HT-29 (cell line): ENCODE measurements around the gene RIC3. TPM values are rescaled to one million over a fixed set of nuclear protein-coding genes. Genes with fewer than 3 reads are reported as not detected.
A peak's percentile ranks its signal among the peaks of the same experiment; 100 is the strongest.

Experiments used
- DNase-seq: peaks from one replicate; pipeline ENCODE4 v3.0.0-alpha.2; 2015; ENCODE audit warnings: low spot score
- total RNA-seq: library from RNA; depleted of rRNA; stranded (reverse); fragments of >200 nt; shearing (Covaris generic); gene quantifications from 2 replicates; pipeline ENCODE4 v1.2.3, GENCODE V29; 2014

The RIC3 gene
- total RNA-seq, 1 experiment from 2014 or later = not detected

- DNase-seq = peak; percentile 14
Measured at GRCh38 chr11:8068605-8069221, 100.1 kb downstream of the RIC3 start.

- DNase-seq = no peak
Measured at GRCh38 chr11:8067929-8068575, 100.8 kb downstream of the RIC3 start.

DNA sequence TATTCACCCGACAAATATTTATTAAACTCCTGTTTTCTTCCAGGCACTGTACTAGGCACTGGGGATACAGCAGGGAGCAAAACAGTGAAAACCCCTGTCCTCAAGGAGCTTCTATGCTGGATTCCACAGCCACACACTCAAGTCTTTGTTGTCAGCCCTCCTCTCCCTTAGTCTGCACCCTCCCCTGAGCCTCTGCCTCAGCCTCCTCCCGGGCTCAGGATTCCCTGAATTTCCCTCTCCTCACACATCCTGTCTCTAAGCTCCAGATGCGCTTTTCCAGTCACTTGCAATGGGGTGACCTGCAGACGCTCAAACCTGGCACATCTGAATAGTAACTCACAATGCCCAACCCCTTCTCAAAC, 101.3 kb downstream of the RIC3 start:
- no peak for DNase-seq

GRCh38 chr11:8066911-8067455, 101.8 kb downstream of the RIC3 start:
- DNase-seq = no peak

DNA sequence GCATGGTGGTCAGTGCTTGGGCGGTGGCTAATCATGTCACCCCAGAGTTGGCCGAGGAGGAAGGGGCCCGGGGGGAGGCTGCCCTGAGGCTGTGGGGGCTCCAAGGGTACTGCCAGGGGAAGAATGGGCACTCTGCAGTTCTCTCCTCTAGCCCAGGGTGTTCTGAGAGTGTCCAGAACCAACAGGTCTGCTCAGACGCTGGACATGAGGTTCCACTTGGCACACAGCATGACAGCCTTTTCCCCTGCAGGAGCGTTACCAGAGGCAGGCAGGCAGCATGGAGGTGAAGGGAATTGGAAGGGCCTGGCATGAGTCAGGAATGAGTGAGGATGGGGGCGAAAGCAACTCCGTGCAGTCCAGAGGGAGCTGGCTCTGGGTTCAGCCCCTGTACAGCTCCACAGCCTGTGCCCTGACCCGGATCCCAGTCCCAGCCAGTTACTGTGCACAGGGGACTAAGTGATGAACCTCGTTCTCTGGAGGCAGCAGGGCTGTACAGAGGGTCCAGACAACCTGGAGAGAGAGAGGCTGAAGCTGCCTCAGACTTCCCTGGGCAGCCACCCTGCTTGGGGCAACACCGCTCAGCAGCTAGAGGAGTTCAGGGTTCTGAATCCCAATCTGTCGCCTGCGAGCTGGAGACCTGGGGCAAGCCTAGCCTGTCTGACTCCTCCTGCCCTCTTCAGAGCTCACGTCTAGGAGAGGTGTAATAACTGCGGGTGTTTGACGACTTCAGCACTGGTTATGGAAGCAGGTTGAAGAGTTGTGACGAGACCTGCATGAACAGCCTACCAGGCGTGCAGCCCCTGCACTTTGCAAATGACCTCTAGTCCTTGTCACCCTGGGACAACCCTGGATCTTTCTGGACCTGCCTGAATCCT, 102.6 kb downstream of the RIC3 start:
- DNase-seq = no peak

GRCh38 chr11:8065031-8065430, 103.8 kb downstream of the RIC3 start:
- DNase-seq = no peak

DNA sequence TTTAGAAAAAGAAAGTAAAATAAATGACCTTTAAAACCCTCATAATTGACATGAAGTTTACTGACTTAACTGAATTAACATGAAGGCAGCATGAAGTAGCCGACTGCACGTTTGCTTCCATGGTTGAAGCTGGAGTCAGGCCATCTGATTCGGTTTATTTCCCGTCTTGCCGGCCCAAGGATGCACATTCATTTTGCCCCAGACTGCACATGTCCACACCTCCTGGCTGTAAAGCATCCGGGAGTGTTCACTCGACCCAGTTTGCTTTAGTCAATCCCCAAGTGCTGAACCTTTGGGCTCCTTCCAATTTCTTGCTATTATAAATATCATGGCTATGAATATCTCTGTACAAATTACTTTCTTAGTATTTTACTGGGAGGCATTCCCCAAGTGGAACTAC, 105.5 kb downstream of the RIC3 start:
- DNase-seq = no peak

- no peak for DNase-seq
Measured at GRCh38 chr11:8062781-8063257, 106.0 kb downstream of the RIC3 start.

DNA sequence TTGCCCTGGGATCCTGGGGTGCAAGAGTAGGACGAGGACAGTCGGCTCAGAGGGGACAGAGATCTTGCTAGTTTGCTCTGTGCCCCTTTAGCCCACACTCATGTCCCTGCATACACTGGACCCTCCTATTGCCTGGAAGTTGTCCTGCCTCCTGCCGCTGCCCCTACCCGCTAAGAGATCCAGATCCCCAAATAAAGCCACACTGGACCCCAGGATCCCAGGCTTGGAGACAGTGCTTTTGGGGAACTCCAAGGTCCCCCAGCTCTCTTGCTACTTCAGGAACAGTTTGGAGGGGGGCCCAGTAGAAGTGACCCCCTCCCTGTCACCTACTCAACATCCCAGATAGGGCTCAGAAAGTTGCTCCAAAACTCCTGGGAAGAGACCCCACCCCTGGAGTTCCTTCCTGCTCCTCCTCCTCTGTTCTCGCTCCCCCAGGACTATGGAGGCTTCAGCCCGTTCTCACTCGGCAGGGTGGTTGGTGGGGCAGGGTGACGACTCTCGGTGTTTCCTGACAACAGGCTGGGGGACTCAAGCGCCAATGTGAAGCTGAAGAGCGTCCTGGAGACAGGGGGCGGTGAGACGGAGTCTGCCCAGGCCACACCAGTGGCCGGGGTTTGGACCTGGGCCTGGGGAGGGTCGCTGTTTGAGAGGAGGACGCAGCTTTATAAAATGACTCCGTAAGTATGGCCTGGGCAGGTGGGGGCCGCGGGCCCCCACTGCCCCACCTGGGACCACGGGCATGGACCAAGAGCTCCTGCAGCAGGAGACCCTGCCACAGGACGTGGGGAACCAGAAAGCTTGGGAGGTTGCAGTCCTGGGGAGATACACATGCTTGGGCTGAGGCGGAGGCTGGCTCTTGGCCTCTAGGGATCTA, 107.0 kb downstream of the RIC3 start:
- no peak for DNase-seq

DNA sequence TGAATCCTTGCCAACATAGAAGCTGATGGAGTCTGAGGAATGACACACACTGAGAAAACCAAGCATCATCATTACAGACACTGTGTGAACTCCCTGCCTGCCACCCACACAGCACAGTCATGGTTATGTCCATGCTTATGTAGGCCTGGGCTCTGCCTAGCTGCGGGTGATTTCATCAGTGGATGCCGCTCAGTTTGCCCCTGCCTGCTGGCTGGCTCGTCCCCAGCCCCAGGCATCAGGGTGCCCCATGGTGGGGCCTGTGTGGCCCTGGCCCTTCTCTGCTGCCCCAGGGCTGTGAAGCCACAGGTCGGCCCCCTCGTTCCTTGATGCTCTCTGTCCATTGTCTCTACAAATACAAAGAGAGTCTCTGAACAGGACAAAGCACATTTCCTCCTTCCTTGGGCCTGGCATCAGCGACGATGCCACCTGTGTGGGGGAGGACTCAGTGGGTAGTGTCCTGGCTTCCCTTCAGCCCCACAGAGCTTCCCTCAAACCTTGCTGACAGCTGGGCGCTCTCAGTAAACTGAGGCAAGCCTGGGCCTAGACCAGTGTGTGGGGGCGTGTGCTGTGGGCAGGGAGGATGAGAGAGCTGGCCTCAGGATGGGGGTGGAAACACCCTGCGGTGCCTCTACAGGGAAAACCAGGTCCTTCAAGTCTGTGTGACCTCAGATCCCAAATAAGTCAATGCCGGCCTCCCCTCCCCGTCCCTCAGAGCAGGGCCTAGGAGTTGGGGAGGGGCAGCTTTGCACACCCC, 107.8 kb downstream of the RIC3 start:
- DNase-seq = no peak

GRCh38 chr11:8060146-8060719, 108.6 kb downstream of the RIC3 start:
- no peak for DNase-seq

DNA sequence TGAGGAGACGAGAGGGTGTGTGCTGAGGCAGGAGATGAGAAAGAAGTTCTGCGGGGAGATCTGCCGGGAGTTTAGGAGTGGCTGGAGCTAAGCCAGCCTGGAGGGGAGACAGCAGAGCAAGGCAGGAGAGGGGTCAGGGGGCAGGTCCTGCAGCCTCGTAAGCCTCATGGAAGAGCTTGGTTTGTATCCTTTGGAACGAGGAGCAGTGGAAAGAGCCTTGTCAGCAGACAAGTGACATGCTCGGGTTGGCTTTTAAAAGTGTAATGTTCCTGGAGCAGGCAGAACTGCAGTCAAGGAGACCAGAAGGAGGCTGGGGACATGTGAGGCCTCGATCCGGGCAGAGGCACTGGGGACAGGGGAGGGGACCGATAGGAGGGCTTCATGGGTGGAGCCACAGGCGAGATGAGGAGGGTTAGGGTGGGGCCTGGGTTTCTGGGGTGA, 109.2 kb downstream of the RIC3 start:
- no peak for DNase-seq

- no peak for DNase-seq
Measured at GRCh38 chr11:8059030-8059429, 109.8 kb downstream of the RIC3 start.

GRCh38 chr11:8058216-8058615, 110.6 kb downstream of the RIC3 start:
- DNase-seq = no peak

- DNase-seq = no peak
Measured at GRCh38 chr11:8056810-8057463, 111.9 kb downstream of the RIC3 start.
